Activated T-cell treated with anti-CD3 and anti-CD28 coated beads for 48 hours (primary cell): ENCODE measurements around the gene HYDIN.
"Not testable (repeated sequence)": the region's sequence is repeated elsewhere in the genome, so short reads cannot be mapped to it uniquely, and the experiment has no call there.

Source experiments
- DNase-seq: peaks from one replicate; pipeline ENCODE4 v3.0.0-alpha.2; 2020; ENCODE audit warnings: low read depth

The HYDIN gene

GRCh38 chr16:70823498-70824118 lies 406.9 kb downstream of the HYDIN start:
- DNase-seq, result not testable (repeated sequence)

DNA sequence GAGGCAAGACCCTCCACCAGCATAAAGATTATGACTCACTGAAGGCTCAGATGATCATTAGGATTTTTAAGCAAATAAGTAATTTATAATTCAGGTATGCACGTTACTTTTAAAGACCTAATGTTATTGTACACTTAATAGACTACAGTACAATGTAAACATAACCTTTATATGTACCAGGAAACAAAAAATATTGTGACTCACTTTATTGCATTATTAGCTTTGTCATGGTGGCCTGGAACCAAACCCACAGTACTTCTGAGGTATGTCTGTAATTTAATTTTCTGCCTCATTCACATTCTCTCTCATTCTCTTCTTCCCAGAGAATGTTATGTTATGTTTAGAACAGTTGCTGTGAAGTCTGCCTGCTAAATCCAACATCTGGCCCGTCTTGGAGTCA lies 407.8 kb downstream of the HYDIN start:
- not testable (repeated sequence) for DNase-seq

GRCh38 chr16:70818088-70818487 lies 412.4 kb downstream of the HYDIN start:
- DNase-seq, result not testable (repeated sequence)

DNA sequence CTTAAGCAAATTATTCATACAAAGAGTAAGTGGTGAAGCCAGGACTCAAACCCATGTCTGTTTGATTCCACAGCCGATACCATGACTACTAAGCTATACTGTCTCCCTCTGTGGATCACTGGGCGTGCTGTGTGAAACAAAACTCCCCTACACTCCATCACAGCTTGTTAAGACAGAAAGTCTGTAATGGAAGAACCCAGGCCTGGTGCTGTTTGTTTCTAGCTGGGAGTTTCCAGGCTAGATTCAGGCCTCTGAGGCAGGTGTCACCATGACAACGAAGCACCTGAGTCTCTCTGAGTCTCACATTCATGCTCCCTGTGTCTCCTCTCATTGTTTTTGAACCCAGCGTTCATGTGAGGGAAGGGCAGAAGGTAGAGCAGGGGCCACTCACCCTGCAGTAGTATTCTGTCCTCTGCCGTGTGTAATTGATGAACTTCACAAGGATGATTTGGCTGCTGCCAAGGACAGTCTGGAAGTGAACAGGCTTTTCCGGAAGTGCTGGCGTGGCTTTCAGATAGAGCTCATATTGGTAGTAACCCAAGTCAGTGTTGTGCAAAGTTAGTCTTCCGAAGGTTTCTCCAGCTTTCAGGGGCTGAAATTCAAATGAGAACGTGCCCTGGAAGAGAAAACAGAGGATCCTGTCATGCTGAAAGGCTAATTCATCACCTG lies 421.0 kb downstream of the HYDIN start:
- DNase-seq, result no peak

DNA sequence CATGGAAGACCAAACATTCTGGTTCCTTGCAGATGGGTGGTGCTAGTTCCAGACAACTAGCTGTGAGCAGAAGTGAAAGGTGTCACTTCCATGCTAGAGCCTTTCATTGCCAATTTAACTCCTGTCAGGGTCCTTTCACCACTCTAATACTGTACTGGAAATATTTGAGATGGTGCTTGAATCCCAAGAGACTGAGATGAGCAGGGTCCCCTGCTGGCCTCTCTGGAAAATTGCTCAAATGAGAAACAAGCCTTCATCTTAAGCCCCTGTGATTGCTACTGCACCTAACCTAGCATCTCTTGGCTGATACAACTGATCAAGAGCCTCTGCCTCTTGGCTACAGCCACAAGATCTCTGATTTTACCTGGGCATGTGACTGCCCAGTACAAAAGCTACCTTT lies 422.2 kb downstream of the HYDIN start:
- DNase-seq, result no peak

GRCh38 chr16:70805787-70806186 lies 424.7 kb downstream of the HYDIN start:
- no peak for DNase-seq

DNA sequence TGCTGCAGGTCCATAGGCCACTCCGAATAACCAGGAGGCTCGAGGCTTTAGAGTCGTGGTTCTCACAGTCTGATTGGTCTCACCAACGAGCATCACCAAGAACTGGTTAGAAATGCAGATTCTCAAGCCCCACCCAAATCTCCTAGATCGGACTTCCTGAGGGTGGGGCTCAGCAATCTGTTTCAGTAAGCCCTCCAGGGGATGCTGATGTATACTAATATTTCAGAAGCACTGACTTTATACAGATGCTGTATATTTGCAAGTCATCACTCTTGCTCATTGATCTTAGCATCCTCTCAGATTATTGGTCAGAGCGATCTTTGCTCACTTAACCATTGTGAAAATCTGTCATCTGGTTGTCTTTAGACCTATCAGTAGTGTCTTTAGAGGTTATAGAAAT lies 425.1 kb downstream of the HYDIN start:
- no peak for DNase-seq

DNA sequence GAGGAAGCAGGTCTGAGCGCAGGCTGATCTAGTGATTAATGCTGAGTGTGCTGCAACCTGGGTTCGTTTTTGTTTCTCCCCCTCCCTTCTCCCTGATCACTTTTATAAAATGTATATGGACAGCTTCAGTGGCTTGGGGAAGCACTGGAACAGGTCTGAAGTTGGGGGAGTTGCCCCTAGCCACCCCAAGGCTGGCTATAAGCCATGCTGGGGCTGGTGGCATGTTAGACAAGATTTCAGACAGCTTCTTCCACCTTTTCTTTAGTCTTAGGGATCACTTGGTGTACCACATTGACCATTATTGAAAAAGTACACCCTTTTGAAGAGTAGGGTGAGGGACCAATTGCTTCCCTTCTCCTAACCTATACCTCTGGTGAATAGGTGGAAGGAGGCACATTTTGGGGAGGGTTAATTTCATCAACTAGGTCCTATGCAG lies 425.8 kb downstream of the HYDIN start:
- DNase-seq, result no peak

DNA sequence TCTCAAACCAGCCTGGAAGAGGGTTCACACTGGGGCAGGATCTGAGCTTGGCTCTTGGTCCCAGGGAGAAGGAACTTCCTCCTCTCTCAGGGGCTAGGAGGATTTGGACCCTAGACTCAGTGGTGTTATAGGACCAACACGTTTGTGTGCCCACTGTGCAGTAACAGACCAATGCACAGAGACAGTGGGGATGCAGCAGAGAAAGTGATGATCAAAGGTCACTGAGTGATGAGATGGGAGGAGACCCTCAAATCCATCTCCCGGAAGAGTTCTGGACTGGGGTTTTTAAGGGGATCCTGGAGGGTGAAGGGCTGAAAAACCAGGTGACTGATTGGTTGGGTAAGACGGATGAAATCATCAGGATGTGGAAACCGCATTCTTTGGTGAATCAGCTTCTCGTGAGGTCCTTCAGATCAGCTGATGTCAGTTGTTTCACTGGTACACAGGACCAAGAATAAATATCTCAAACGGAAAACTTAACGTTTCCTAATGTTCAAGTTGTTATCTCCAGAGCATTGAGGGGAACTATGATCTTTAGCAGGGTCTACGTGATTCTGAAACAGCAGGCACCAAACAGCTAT lies 426.3 kb downstream of the HYDIN start:
- no peak for DNase-seq

DNA sequence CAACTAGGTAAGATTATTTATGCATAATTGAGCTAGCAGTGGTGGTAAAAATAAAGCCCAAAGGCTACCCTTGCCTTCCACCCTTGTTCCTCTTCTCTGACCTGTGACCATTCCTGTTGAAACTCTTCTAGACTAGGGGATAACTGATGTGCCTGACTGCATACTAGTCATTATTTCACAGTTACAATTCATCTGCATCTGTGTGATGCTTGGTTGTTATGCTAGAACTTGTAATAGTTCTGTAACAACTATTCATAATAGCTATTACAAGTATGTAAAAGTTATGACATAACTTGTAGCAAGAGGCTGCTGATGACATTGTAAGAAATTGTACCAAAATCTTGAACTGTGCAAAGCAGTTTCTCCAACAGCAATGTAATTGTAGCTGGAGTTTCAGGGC lies 427.2 kb downstream of the HYDIN start:
- no peak for DNase-seq

DNA sequence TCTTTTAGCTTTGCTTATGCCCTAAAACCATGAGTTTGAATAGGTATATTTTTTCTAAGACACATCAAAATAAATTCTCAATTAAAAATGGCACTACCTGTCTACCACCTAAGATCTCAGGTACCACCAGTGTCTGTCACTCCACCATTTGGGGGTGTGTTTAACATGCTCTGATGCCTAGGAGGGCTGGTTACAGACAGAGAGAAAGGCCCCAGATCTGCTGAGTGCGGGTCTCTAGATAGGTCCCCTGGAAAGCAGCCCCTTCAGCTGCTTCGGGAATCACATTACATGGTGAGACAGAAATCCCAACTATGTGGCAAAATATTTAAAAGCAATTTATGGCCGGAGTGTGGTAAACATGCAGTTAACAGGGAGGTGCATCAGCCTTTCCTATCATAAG lies 428.9 kb downstream of the HYDIN start:
- DNase-seq, result no peak

- DNase-seq, result peak; percentile 96
These were observed 429.6 kb downstream of the HYDIN start, which contains the start of gene VAC14 for GRCh38 chr16:70800781-70801480. Gene VAC14, minus strand, starts transcription at chr16:70801158. Its CDS starts 258 bp downstream, at chr16:70800900.

- no peak for DNase-seq
These were observed 430.2 kb downstream of the HYDIN start for GRCh38 chr16:70800311-70800710.

DNA sequence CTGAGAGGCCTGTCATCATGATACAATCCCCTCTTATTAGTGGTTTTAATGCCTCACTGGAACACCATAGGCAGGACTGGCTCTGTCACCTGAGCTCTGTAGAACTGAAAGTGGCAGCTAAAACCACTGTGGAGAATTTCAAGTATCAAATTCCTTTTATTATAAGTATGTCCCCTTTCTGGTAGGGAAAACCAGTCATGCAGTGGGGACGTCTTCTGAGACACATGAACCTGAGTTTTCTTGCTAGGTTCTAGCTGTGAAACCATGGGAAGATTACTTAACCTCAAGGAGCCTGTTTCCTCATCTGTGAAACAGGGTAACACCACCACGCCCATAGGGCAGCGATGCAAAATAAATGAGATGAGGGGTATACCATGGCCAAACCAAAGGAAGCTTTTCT lies 434.2 kb downstream of the HYDIN start:
- DNase-seq, result no peak

- DNase-seq, result no peak
These were observed 435.1 kb downstream of the HYDIN start for GRCh38 chr16:70795296-70795912.

- DNase-seq, result no peak
These were observed 436.5 kb downstream of the HYDIN start for GRCh38 chr16:70793851-70794502.

DNA sequence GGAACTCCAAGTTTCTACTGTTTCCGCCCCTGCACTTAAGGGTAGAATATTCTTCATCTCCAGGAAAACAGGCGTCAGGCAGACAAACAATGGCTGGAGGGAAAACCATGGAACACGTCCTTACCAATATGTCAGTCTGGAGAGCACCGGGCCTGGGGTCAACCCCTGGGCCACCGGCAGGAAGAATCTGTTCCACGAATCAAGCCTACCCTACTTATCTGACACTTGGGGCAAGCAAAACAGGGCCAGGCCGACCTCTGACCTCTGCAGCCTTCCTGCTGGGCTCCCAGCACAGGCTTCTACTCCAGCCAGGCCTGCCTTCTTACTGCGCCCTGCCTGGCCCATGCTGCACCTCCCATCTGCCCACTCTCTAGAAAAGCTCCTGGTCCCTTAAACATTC lies 439.7 kb downstream of the HYDIN start:
- DNase-seq, result no peak

GRCh38 chr16:70789595-70790447 lies 440.7 kb downstream of the HYDIN start:
- DNase-seq, result no peak

GRCh38 chr16:70788668-70789594 lies 441.6 kb downstream of the HYDIN start:
- no peak for DNase-seq
